Renal pelvis (tissue), 4 donors: Measurements from ENCODE around the gene MAST3. TPM values are rescaled to one million over a fixed set of nuclear protein-coding genes. Genes with fewer than 3 reads are reported as not detected.

Experiments used
- DNase-seq: peaks from one replicate; pipeline ENCODE4 v3.0.0-alpha.2; 2013
- polyA plus RNA-seq, 3 donors: library from polyadenylated mRNA; unstranded; fragments of 120-200 nt; gene quantifications; one replicate each; pipeline ENCODE4 v1.2.1, GENCODE V29; 2013; ENCODE audit not compliant: insufficient read length in 3 of 3

MAST3 gene
- polyA plus RNA-seq, 3 donors = 5.7 to 8.3 (median 7.5) TPM

DNA sequence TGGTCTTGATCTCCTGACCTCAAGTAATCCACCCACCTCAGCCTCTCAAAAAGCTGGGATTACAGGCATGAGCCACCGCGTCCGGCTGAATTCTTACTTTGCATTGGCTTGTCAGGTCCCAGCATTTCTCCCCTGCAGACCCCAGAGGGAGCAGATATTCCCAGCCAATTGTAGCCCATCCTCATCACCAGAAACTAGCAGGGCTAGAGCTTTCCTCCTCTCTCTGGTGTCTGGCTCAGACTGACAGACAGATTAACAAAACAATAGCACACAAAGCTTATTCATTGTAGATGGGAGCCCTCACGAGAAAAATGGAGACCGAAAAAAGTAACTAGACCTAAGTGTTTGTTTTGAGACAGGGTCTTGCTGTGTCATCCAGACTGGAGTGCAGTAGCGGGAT lies 88.0 kb downstream of the MAST3 start:
- DNase-seq = no peak

DNA sequence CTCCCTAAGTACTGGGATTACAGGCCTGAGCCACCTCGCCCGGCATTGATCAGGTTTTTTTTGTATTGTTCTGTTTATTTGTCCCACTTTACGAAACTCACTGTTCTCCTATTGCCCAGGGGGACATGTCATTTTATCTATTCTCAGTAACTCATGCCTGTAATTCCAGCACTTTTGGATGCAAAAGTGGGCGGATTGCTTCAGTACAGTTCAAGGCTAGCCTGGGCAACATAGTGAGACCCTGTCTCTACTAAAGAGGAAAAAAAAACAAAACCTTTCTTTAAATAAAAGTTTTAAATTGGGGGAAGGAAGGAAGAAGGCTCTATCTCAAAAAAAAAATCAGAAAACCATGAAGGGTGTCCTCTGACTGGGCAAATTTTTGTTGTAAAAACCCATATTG lies 92.7 kb downstream of the MAST3 start:
- DNase-seq = no peak

DNA sequence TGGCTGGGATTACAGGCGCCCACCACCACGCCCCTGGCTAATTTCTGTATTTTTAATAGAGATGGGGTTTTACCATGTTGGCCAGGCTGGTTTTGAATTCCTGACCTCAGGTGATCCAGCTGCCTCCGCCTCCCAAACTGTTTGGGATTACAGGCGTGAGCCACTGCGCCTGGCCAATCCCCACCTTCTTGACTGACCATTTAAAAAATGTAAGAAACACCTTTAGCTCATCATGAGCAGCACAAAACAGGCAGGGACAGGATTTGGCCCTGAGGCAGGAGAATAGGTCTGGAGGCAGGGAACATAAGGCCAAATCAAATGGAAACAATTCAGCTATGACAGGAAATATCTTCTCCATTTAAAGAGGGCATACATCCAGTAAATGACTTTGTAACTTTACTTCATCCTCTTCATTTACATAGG lies 94.1 kb downstream of the MAST3 start:
- DNase-seq = no peak

DNA sequence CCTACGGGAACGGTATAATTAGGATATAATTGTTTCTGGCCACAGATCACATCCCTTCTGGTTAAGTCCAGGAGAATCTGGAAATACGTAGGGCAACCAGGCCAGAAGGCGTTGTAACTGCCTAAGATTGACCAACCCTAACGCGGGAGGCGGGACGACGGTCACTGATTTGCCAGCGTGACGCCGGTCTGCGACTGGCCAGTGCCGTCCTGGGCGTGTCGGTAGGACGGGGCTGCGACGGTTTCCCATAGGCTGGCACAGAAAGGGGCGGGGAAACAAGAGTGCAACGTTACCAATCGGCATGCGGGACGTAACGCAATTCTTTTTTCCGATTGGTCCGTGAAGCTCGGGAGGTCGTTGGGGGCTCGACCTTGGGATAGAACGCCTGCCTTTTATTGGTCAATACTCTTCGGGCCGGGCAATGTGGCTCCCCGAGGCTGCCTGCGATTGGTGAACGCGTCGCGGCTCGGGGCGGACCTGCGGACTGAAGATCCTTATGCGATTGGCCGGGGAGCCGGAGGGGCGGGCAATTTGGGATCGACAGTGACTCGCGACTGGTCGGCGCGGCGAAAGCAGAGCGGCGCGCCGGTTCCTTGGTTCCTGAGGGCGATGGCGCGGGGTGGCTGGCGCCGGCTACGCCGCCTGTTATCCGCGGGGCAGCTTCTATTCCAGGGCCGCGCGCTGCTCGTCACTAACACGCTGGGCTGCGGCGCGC lies 95.3 kb downstream of the MAST3 start, which contains the start of gene MPV17L2:
Gene MPV17L2, plus strand, starts transcription at position 546 of the 715 bp plus-strand sequence. Its CDS starts 64 bp downstream, at position 610.
- DNase-seq = peak; percentile 100

DNA sequence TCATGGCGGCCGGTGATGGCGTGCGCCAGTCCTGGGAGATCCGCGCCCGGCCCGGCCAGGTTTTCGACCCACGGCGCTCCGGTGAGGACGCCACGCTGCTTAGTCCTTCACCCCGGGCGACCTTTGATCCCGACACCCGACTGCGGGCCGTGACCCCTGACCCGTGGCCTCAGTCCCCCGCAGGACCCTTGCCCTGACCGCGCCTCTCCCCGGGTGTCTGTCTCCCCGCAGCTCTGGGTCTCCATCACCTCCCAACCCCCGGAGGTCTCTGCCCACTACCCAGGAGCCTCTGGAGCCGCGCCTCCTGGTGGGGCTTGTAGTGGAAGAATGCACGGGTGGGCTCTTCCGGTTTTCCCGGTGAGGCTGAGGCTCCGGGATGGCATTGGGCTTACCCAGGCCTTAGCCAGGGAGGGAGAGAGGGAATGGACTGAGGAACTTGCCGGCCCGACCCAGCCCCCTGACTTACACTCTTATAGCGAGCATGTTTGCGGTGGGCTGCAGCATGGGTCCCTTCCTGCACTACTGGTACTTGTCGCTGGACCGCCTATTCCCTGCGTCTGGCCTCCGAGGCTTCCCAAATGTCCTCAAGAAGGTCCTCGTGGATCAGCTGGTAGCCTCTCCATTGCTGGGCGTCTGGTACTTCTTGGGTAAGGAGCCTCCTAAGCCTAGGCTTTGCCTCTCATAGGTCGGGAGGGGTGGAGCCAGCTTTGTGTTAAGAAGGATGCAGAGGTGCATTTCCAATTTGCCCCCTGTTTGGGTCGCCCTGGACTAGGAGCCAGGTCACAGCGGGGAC lies 96.0 kb downstream of the MAST3 start:
- DNase-seq = no peak

DNA sequence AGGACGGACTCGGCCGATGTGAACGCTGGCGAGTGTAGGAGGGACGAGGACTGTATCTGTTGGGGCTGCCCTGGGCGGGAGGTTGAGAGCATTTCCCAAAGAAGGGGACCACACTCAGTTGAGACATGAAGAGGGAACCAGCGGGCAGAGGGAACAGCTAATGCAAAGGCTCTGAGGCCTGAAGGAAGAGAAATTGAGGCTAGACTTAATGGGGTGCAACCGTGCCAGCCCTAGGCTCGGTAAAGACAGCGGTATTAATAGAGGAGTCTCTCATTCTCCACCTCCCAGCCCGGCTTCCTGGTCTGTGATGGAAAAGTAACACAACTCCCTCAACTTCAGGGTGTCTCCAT lies 96.6 kb downstream of the MAST3 start:
- no peak for DNase-seq

DNA sequence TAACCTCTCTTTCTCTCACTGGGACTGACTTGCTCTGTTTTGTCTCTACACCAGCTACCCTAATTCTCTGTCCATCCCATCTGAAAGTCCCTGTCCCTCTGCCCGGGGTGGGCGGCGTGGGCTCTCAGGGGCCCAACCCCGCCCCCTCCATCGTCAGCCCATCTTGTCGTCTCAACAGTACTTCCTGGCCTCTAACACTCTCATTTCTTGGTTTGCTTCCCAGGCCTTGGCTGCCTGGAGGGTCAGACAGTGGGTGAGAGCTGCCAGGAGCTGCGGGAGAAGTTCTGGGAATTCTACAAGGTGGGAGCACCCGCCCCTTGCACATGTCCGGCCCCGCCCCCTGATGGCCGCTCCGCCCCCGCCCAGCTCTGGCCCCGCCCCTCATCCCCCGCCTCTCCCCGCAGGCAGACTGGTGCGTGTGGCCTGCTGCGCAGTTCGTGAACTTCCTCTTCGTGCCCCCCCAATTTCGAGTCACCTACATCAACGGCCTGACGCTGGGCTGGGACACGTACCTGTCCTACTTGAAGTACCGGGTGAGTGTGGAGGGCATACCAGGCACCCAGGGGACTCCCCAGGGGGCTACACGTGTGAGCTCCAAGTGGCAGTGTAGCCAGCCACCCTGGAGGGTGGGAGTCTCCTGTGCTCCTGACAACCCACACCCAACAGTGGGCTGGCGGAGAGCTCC lies 97.1 kb downstream of the MAST3 start:
- DNase-seq = no peak

DNA sequence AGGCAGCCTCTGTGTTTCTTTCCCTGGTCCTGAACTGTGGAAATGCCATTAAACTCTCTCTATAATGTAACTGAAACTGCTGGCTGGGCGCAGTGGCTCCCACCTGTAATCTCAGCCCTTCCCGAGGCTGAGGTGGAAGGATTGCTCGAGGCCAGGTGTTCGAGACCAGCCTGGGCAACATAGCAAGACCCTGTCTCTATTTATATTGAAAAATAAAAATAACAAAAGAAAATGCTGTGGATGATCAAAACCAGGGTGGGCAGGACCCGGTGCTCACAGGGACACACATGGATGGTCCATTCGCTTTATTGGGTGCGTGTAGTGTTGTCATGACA lies 98.9 kb downstream of the MAST3 start:
- no peak for DNase-seq

DNA sequence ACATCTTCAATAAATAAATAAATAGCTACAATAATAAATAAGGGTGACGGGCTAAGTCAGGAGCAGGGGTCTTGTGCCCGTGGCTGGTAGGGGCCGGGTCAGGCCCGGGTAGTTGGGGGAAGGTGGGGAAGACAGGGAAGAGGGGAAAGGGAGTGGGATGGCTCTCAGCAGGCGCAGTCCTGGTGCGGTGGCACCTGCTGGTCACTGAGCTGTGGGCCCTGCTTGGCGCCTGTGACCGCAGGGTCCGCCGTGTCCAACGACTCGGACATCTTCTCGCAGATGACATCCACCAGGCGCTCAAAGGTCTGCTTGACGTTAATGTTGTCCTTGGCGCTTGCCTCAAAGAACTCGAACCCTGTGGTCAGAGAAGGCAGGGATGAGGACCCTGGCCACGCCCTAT lies 99.7 kb downstream of the MAST3 start:
- no peak for DNase-seq

DNA sequence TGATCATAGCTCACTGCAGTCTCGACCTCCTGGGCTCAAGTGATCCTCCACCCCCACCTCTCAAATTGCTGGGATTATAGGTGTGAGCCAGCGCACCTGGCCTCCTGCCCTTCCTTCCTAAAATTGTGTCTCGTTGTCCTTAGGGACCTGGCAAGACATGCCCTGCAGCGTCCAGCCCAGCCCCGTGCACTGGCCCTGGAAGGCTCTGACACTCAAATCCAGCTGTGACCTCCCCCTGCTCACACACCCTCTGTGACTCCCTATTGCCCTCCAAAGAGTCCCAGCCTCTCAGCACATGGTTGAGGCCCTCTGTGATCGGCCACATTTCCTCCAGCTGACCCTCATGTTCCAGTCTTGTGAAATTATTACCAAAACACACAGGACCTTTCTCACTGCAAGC lies 100.4 kb downstream of the MAST3 start:
- DNase-seq = no peak

DNA sequence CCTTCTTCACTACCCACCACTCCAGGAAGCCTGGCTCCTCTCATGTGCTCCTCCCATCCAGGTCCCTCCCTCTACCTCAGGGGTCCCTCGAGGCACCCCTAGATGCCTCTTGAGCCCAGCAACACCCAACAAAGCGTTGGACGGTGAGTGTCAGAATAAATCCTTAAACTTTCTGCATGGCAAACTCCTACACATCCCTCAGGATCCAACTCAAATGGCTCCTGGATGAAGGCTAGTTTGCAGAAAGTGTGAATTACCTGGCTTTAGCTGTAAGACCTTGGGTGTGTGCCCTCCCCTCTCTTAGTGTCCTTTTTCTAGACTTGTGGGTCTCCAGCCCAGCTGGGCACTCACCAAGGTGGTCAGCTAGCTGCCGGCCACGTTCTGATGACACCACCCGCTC lies 100.8 kb downstream of the MAST3 start:
- DNase-seq = no peak

Other genes with a start within 250 kb of the MAST3 start
- 1 to 10 TPM; 3.2 to 5.0 (median 3.8) TPM for gene JAK3, start 249.8 kb upstream of the MAST3 start, polyA plus RNA-seq
- 1,000 to 10,000 TPM; 1,096 to 1,423 (median 1,285) TPM for gene RPL18A, start 237.9 kb upstream of the MAST3 start, polyA plus RNA-seq
- under 1 TPM in 2 of 3 donors, not detected in 1; 0.06 to 0.09 TPM for gene SLC5A5, start 225.8 kb upstream of the MAST3 start, polyA plus RNA-seq
- gene CCDC124, start 164.8 kb upstream of the MAST3 start, polyA plus RNA-seq = 10 to 100 TPM; 69.1 to 95.5 (median 76.6) TPM
- gene KCNN1, start 130.7 kb upstream of the MAST3 start, polyA plus RNA-seq = 1 to 10 TPM; 5.1 to 8.6 (median 7.4) TPM
- gene ARRDC2, start 89.6 kb upstream of the MAST3 start, polyA plus RNA-seq = 1 to 10 TPM; 3.9 to 4.7 (median 4.0) TPM
- gene IL12RB1, start 10.8 kb upstream of the MAST3 start, polyA plus RNA-seq = under 1 TPM; 0.18 to 0.27 (median 0.24) TPM
- gene PIK3R2, start 55.4 kb downstream of the MAST3 start, polyA plus RNA-seq = 10 to 100 TPM; 27.2 to 39.0 (median 28.4) TPM
- 10 to 100 TPM; 11.5 to 16.9 (median 12.6) TPM for gene IFI30, start 76.0 kb downstream of the MAST3 start, polyA plus RNA-seq
- gene MPV17L2, start 95.4 kb downstream of the MAST3 start, polyA plus RNA-seq = 10 to 100 TPM; 11.1 to 11.7 (median 11.1) TPM
- 1 to 10 TPM; 5.2 to 5.5 (median 5.2) TPM for gene RAB3A, start 106.3 kb downstream of the MAST3 start, polyA plus RNA-seq
- under 1 TPM; 0.77 to 0.82 (median 0.78) TPM for gene PDE4C, start 128.7 kb downstream of the MAST3 start, polyA plus RNA-seq
- 10 to 100 TPM in 2 of 3 donors, 1 to 10 TPM in 1; 6.5 to 13.0 (median 12.5) TPM for gene IQCN, start 176.7 kb downstream of the MAST3 start, polyA plus RNA-seq
- gene JUND, start 183.8 kb downstream of the MAST3 start, polyA plus RNA-seq = 100 to 1,000 TPM in 1 of 3 donors, 10 to 100 TPM in 2; 65.8 to 114 (median 73.7) TPM
- gene LSM4, start 225.3 kb downstream of the MAST3 start, polyA plus RNA-seq = 100 to 1,000 TPM; 102 to 129 (median 114) TPM
- 10 to 100 TPM; 21.3 to 33.2 (median 32.1) TPM for gene PGPEP1, start 242.8 kb downstream of the MAST3 start, polyA plus RNA-seq